Measurements from ENCODE around the gene PCTP. TPM values are rescaled to one million over a fixed set of nuclear protein-coding genes. Genes with fewer than 3 reads are reported as not detected.

The PCTP gene
- total and polyA plus RNA-seq, 9 of the 15 experiments (the other 6 are each of a cell fraction or from before 2014, with no cell fraction given): 10.9 to 62.3 (median 41.2) TPM

GRCh38 chr17:55731586-55732250, 19.1 kb upstream of the PCTP start:
- 10% methylated on average over 10 of the region's 10 CpGs for WGBS (ENCODE audit: insufficient coverage, low coverage, missing lambda C conversion rate)
- H4K20me1 ChIP-seq (replicated peaks; ENCODE audit: control insufficient read depth, insufficient read depth, low read length): no peaks in the 10 kb centered on the region
- peak overlapping the region; percentile 99 for H2AFZ ChIP-seq (ENCODE audit: low read depth, low read length)
- TSS peak; percentile 76 for BruUV-seq (replicated peaks)
- H3K27ac ChIP-seq (ENCODE audit: extremely low read depth, low read depth, low read length): peak overlapping the region; percentile 73
- peak overlapping the region; percentile 47 to 71; a peak in 3 of 4 replicates for H3K9ac ChIP-seq (ENCODE audit: insufficient read depth in 1 of 2, low read depth in 2 of 2, low read length in 2 of 2)
- in situ Hi-C loops (cut with MboI) (no loop called here), intact Hi-C loops (cut with micrococcal nuclease) (loop anchor here (5.0 to 10.0 kb wide), 3 partner anchors 41 to 277 kb away; no protein-coding TSS in a partner anchor)
- H3K4me2 ChIP-seq (ENCODE audit: insufficient read depth, low read length): peak overlapping the region; percentile 76
- no peaks in the 10 kb centered on the region for H3K36me3 ChIP-seq (ENCODE audit: control insufficient read depth, insufficient read depth, low read length)
- no peaks in the 10 kb centered on the region for H3K79me2 ChIP-seq (ENCODE audit: control insufficient read depth, insufficient read depth, low read length)
- FAIRE-seq (peak; percentile 71), DNase-seq (ENCODE audit: extremely low read depth in 1 of 4, low spot score in 3 of 4) (peak in 3 of 4 experiments; percentile 17 to 66 (median 50)), ATAC-seq (peak; percentile 86)
- peaks cover 3% of the 10 kb centered on the region for H3K9me1 ChIP-seq (ENCODE audit: control insufficient read depth, insufficient read depth, low read length)
- ChIA-PET CTCF (ENCODE audit: low intra/inter-chr PET ratio) (no interaction called here), POLR2A (interaction anchor here (0.7 to 1.7 kb wide), 4 partner anchors 12 to 151 kb away, joined by 3 to 7 read pairs (median 3); no protein-coding TSS in a partner anchor)
- peak overlapping the region; percentile 9; the same call in 1 of the 2 replicates for H3K4me3 ChIP-seq
- H3K4me1 ChIP-seq (replicated peaks in 1 of 2; ENCODE audit: control insufficient read depth in 2 of 2, insufficient read depth in 2 of 2, low read length in 2 of 2): peaks cover 4 to 43% of the 10 kb centered on the region in 2 experiments; a peak in 4 of 5 replicates
- no peaks in the 10 kb centered on the region for H3K27me3 ChIP-seq (ENCODE audit: control insufficient read depth in 2 of 2, insufficient read depth in 2 of 2, low read length in 2 of 2)
- no peaks in the 10 kb centered on the region for H3K9me3 ChIP-seq (replicated peaks; ENCODE audit: control insufficient read depth, insufficient read depth, low read depth, low read length)
- TF ChIP-seq U2AF2 (optimal IDR thresholded peaks at IDR 0.05; ENCODE audit: low read depth, low read length) (no peak), JUND (IDR thresholded peaks at IDR 0.05; ENCODE audit: borderline replicate concordance, low read depth, low read length) (peak; percentile 50; the same call in 1 of the 2 replicates), JUND (tag; IDR thresholded peaks at IDR 0.05; ENCODE audit: borderline replicate concordance, low read depth, low read length) (peak; percentile 66; the same call in 2 of the 3 replicates), CEBPG (CRISPR knock-in tag; IDR thresholded peaks at IDR 0.05) (no peak), CEBPG (tag; conservative IDR thresholded peaks at IDR 0.05 in 1 of 2, IDR thresholded peaks at IDR 0.05 in 1 of 2) (peak; percentile 76 to 79), FOSL1 (tag; conservative IDR thresholded peaks at IDR 0.05) (0 out of 2 replicates have a peak, but pooled peaks have one; percentile 12), TCF7 (IDR thresholded peaks at IDR 0.05; ENCODE audit: borderline replicate concordance) (no peak), XRCC5 (IDR thresholded peaks at IDR 0.05; ENCODE audit: low read depth, low read length) (no peak), FOXJ3 (CRISPR knock-in tag; IDR thresholded peaks at IDR 0.05) (no peak), ATF1 (CRISPR knock-in tag; IDR thresholded peaks at IDR 0.05) (no peak), ATF1 (tag; IDR thresholded peaks at IDR 0.05) (peak; percentile 59), PKNOX1 (IDR thresholded peaks at IDR 0.05) (peak; percentile 82), DDX20 (tag; IDR thresholded peaks at IDR 0.05; ENCODE audit: low read depth) (no peak), RAD51 (IDR thresholded peaks at IDR 0.05; ENCODE audit: borderline replicate concordance, low read depth) (peak; percentile 10; the same call in 1 of the 2 replicates), IRF1 (CRISPR knock-in tag; IDR thresholded peaks at IDR 0.05; ENCODE audit: borderline replicate concordance) (no peak), PREB (CRISPR knock-in tag; IDR thresholded peaks at IDR 0.05) (no peak), ARID2 (IDR thresholded peaks at IDR 0.05) (no peak), ID3 (CRISPR knock-in tag; IDR thresholded peaks at IDR 0.05) (no peak), ID3 (tag; IDR thresholded peaks at IDR 0.05) (peak; percentile 96), BDP1 (IDR thresholded peaks at IDR 0.05; ENCODE audit: insufficient read depth, insufficient read length) (no peak)
